Measurements from ENCODE around the gene NR1I3. TPM values are rescaled to one million over a fixed set of nuclear protein-coding genes. Genes with fewer than 3 reads are reported as not detected.
A peak's percentile ranks its signal among the peaks of the same experiment; 100 is the strongest.
"Not testable (repeated sequence)": the region's sequence is repeated elsewhere in the genome, so short reads cannot be mapped to it uniquely, and the experiment has no call there.

The NR1I3 gene
- total and polyA plus RNA-seq, 4 experiments from 2014 or later, result 0.13 TPM; not detected in 3

- Mint-ChIP-seq H3K36me3 (peaks cover 7 to 9% of the 10 kb centered on the region in 2 donors), H3K4me1 (peaks cover 7 to 17% (median 13%) of the 10 kb centered on the region in 4 donors), H3K9me3 (peaks cover 3 to 30% (median 24%) of the 10 kb centered on the region in 8 donors), H3K27ac (no peak overlapping the region), H3K4me3 (peak overlapping the region; percentile 36 to 79 (median 69)), H3K27me3 (peaks cover 40 to 49% of the 10 kb centered on the region in 2 donors)
- intact Hi-C loops (cut with micrococcal nuclease), result no loop called here
- ChIA-PET CTCF (ENCODE audit: partially characterized antibody) (interaction anchor here (0.8 to 1.0 kb wide), 2 partner anchors 9 to 34 kb away, joined by 3 read pairs; partner anchors contain the start of gene TOMM40L), POLR2A (ENCODE audit: partially characterized antibody) (interaction anchor here (1.2 to 1.6 kb wide), 2 partner anchors 47 to 57 kb away, joined by 3 to 4 read pairs; partner anchors contain the start of gene NDUFS2)
- H3K9me3 ChIP-seq (ENCODE audit: control insufficient read depth in 1 of 2, low read length in 2 of 2), result no peaks in the 10 kb centered on the region
- H3K4me3 ChIP-seq (ENCODE audit: low read length in 2 of 2), result no peak overlapping the region
- no peak for DNase-seq
- H3K4me1 ChIP-seq (ENCODE audit: insufficient read depth, low read length), result peaks cover 5% of the 10 kb centered on the region
- H3K27me3 ChIP-seq (ENCODE audit: insufficient read depth, low read length), result peaks cover 31% of the 10 kb centered on the region
- H3K36me3 ChIP-seq (ENCODE audit: insufficient read depth, low read length), result no peaks in the 10 kb centered on the region
- no peak overlapping the region for H3K27ac ChIP-seq (ENCODE audit: low read depth, low read length)
Observed at GRCh38 chr1:161259345-161259702, 21.3 kb upstream of the NR1I3 start.

GRCh38 chr1:161258439-161259344 lies 20.7 kb upstream of the NR1I3 start, which contains the start of gene PCP4L1:
TSS of gene PCP4L1 (plus strand) at chr1:161258745. CDS start at chr1:161258975, 230 bp downstream.
- Histone ChIP-seq H3K4me3 (ENCODE audit: low read length in 2 of 2) (no peak within 1 kb of the TSS), H3K27me3 (ENCODE audit: insufficient read depth, low read length) (peaks cover 31% of the 10 kb centered on the region), H3K4me1 (ENCODE audit: insufficient read depth, low read length) (peaks cover 5% of the 10 kb centered on the region), H3K9me3 (ENCODE audit: control insufficient read depth in 1 of 2, low read length in 2 of 2) (no peaks in the 10 kb centered on the region), H3K36me3 (ENCODE audit: insufficient read depth, low read length) (no peaks in the 10 kb centered on the region), H3K27ac (ENCODE audit: low read depth, low read length) (no peak within 1 kb of the TSS)
- Mint-ChIP-seq H3K4me1 (peaks cover 7 to 17% (median 13%) of the 10 kb centered on the region in 4 donors), H3K9me3 (peaks cover 3 to 30% (median 24%) of the 10 kb centered on the region in 8 donors), H3K36me3 (peaks cover 7 to 9% of the 10 kb centered on the region in 2 donors), H3K4me3 (peak within 1 kb of the TSS; percentile 60 to 79 (median 70)), H3K27ac (peak within 1 kb of the TSS in 2 of 7 donors; percentile 3 to 66), H3K27me3 (peaks cover 40 to 49% of the 10 kb centered on the region in 2 donors)
- DNase-seq, result peak in 4 of 5 donors; percentile 16 to 27 (median 22)
- POLR2A ChIA-PET (ENCODE audit: partially characterized antibody), result interaction anchor here (1.2 to 1.6 kb wide), 3 partner anchors 47 to 141 kb away, joined by 3 to 4 read pairs (median 3); partner anchors contain the start of genes NDUFS2, NIT1 and PFDN2
- CTCF ChIA-PET (ENCODE audit: partially characterized antibody), result interaction anchor here (0.8 to 1.2 kb wide), 3 partner anchors 9 to 124 kb away, joined by 3 read pairs; partner anchors contain the start of gene TOMM40L
- intact Hi-C loops (cut with micrococcal nuclease), result no loop called here

- H3K4me1 ChIP-seq (ENCODE audit: insufficient read depth, low read length); H3K4me3 Mint-ChIP-seq; H3K27ac Mint-ChIP-seq; H3K36me3 ChIP-seq (ENCODE audit: insufficient read depth, low read length); H3K4me3 ChIP-seq (ENCODE audit: low read length in 2 of 2); H3K27ac ChIP-seq (ENCODE audit: low read depth, low read length); H3K36me3 Mint-ChIP-seq; H3K9me3 ChIP-seq (ENCODE audit: control insufficient read depth in 1 of 2, low read length in 2 of 2); intact Hi-C loops (cut with micrococcal nuclease): not testable (repeated sequence)
- ChIA-PET POLR2A (ENCODE audit: partially characterized antibody) (interaction anchor here (1.3 kb wide), 1 partner anchor 140 kb away, joined by 3 read pairs; the partner anchor contains the start of genes NIT1 and PFDN2), CTCF (ENCODE audit: partially characterized antibody) (interaction anchor here (1.1 kb wide), 1 partner anchor 26 kb away, joined by 3 read pairs; no protein-coding TSS in a partner anchor)
- Mint-ChIP-seq H3K27me3 (peaks cover 36 to 45% of the 10 kb centered on the region in 2 donors), H3K4me1 (peaks cover 7 to 17% (median 13%) of the 10 kb centered on the region in 4 donors), H3K9me3 (peaks cover 3 to 30% (median 24%) of the 10 kb centered on the region in 8 donors)
- peak in 1 of 5 donors; percentile 3 for DNase-seq
- H3K27me3 ChIP-seq (ENCODE audit: insufficient read depth, low read length), result peaks cover 31% of the 10 kb centered on the region
Observed at GRCh38 chr1:161257109-161257508, 19.1 kb upstream of the NR1I3 start.

- Mint-ChIP-seq H3K9me3 (peaks cover 3 to 30% (median 24%) of the 10 kb centered on the region in 8 donors), H3K27me3 (peaks cover 26 to 37% of the 10 kb centered on the region in 2 donors), H3K4me1 (peaks cover 7 to 17% (median 13%) of the 10 kb centered on the region in 4 donors), H3K4me3 (peak overlapping the region in 1 of 8 donors; percentile 22)
- POLR2A ChIA-PET (ENCODE audit: partially characterized antibody); H3K36me3 Mint-ChIP-seq; H3K4me1 ChIP-seq (ENCODE audit: insufficient read depth, low read length); intact Hi-C loops (cut with micrococcal nuclease); H3K36me3 ChIP-seq (ENCODE audit: insufficient read depth, low read length); H3K27ac ChIP-seq (ENCODE audit: low read depth, low read length); H3K27ac Mint-ChIP-seq; CTCF ChIA-PET (ENCODE audit: partially characterized antibody); DNase-seq; H3K4me3 ChIP-seq (ENCODE audit: low read length in 2 of 2); H3K9me3 ChIP-seq (ENCODE audit: control insufficient read depth in 1 of 2, low read length in 2 of 2): not testable (repeated sequence)
- H3K27me3 ChIP-seq (ENCODE audit: insufficient read depth, low read length), result peaks cover 24% of the 10 kb centered on the region
Observed at GRCh38 chr1:161255955-161256520, 18.0 kb upstream of the NR1I3 start.

GRCh38 chr1:161255302-161255701 lies 17.3 kb upstream of the NR1I3 start:
- DNase-seq; CTCF ChIA-PET (ENCODE audit: partially characterized antibody); H3K27ac ChIP-seq (ENCODE audit: low read depth, low read length); H3K4me3 Mint-ChIP-seq; H3K36me3 Mint-ChIP-seq; H3K36me3 ChIP-seq (ENCODE audit: insufficient read depth, low read length); intact Hi-C loops (cut with micrococcal nuclease); POLR2A ChIA-PET (ENCODE audit: partially characterized antibody); H3K9me3 ChIP-seq (ENCODE audit: control insufficient read depth in 1 of 2, low read length in 2 of 2); H3K4me1 ChIP-seq (ENCODE audit: insufficient read depth, low read length); H3K27ac Mint-ChIP-seq; H3K4me3 ChIP-seq (ENCODE audit: low read length in 2 of 2): not testable (repeated sequence)
- H3K27me3 ChIP-seq (ENCODE audit: insufficient read depth, low read length), result peaks cover 17% of the 10 kb centered on the region
- Mint-ChIP-seq H3K9me3 (peaks cover 3 to 30% (median 24%) of the 10 kb centered on the region in 8 donors), H3K27me3 (peaks cover 23 to 32% of the 10 kb centered on the region in 2 donors), H3K4me1 (peaks cover 7 to 17% (median 13%) of the 10 kb centered on the region in 4 donors)

- no peaks in the 10 kb centered on the region for H3K27me3 ChIP-seq (ENCODE audit: insufficient read depth, low read length)
- peaks cover 2 to 12% (median 7%) of the 10 kb centered on the region in 8 donors for H3K9me3 Mint-ChIP-seq
Observed at GRCh38 chr1:161251579-161251978, 13.6 kb upstream of the NR1I3 start.

More at GRCh38 chr1:161251579-161251978, 13.6 kb upstream of the NR1I3 start:
- no peaks in the 10 kb centered on the region for H3K36me3 ChIP-seq (ENCODE audit: insufficient read depth, low read length)
- no peak overlapping the region for H3K4me3 ChIP-seq (ENCODE audit: low read length in 2 of 2)
- CTCF ChIA-PET (ENCODE audit: partially characterized antibody), result interaction anchor here (1.2 to 1.6 kb wide), 2 partner anchors 26 kb away, joined by 3 to 5 read pairs; partner anchors contain the start of gene TOMM40L
- POLR2A ChIA-PET (ENCODE audit: partially characterized antibody), result no interaction called here
- intact Hi-C loops (cut with micrococcal nuclease), result no loop called here
- Mint-ChIP-seq H3K27me3 (peaks cover 2 to 7% of the 10 kb centered on the region in 2 donors), H3K36me3 (no peaks in the 10 kb centered on the region), H3K4me1 (no peaks in the 10 kb centered on the region), H3K4me3 (no peak overlapping the region), H3K27ac (no peak overlapping the region)
- no peaks in the 10 kb centered on the region for H3K4me1 ChIP-seq (ENCODE audit: insufficient read depth, low read length)
- H3K9me3 ChIP-seq (ENCODE audit: control insufficient read depth in 1 of 2, low read length in 2 of 2), result no peaks in the 10 kb centered on the region
- DNase-seq, result no peak
- H3K27ac ChIP-seq (ENCODE audit: low read depth, low read length), result no peak overlapping the region
